GM19468 (cell line): ENCODE results near the gene STX3.
"Not testable (repeated sequence)": the region's sequence is repeated elsewhere in the genome, so short reads cannot be mapped to it uniquely, and the experiment has no call there.

Experiments
- ATAC-seq: cut with Tn5 transposase; IDR thresholded peaks from one replicate; pipeline ENCODE4 v1.9.1; 2021; ENCODE audit warnings: mild to moderate bottlenecking, moderate library complexity, moderate number of reproducible peaks; ENCODE audit not compliant: unreplicated experiment; ENCODE audit errors: extremely low read depth

STX3 gene

GRCh38 chr11:59822989-59823566 is 67.9 kb downstream of the STX3 start:
- ATAC-seq: peak; percentile 85

GRCh38 chr11:59829358-59829757 is 74.2 kb downstream of the STX3 start:
- ATAC-seq: no peak

- ATAC-seq: no peak
Observed at GRCh38 chr11:59833602-59834001, 78.4 kb downstream of the STX3 start.

GRCh38 chr11:59839615-59840014 is 84.4 kb downstream of the STX3 start:
- no peak for ATAC-seq

GRCh38 chr11:59841514-59841913 is 86.3 kb downstream of the STX3 start:
- no peak for ATAC-seq

GRCh38 chr11:59842316-59842715 is 87.1 kb downstream of the STX3 start:
- no peak for ATAC-seq

- no peak for ATAC-seq
Observed at GRCh38 chr11:59845399-59845798, 90.2 kb downstream of the STX3 start, which contains the start of gene CBLIF. CBLIF (minus strand) TSS chr11:59845499; CDS start chr11:59845453, 46 bp downstream.

GRCh38 chr11:59846556-59846955 is 91.4 kb downstream of the STX3 start:
- no peak for ATAC-seq

- no peak for ATAC-seq
Observed at GRCh38 chr11:59847626-59848025, 92.5 kb downstream of the STX3 start.

GRCh38 chr11:59848439-59848838 is 93.3 kb downstream of the STX3 start:
- not testable (repeated sequence) for ATAC-seq

- no peak for ATAC-seq
Observed at GRCh38 chr11:59849129-59849528, 94.0 kb downstream of the STX3 start.

GRCh38 chr11:59849551-59849950 is 94.4 kb downstream of the STX3 start:
- ATAC-seq: not testable (repeated sequence)

- not testable (repeated sequence) for ATAC-seq
Observed at GRCh38 chr11:59851416-59851815, 96.2 kb downstream of the STX3 start.

- no peak for ATAC-seq
Observed at GRCh38 chr11:59854871-59855270, 99.7 kb downstream of the STX3 start.
